ENCODE measurements around the gene NUDT7.

Gene NUDT7

GRCh38 chr16:77782694-77783093 is 60.4 kb downstream of the NUDT7 start:
- DNase-seq = no peak

- no peak for DNase-seq
These were observed 62.4 kb downstream of the NUDT7 start for GRCh38 chr16:77784441-77785372.

- DNase-seq = no peak
These were observed 63.1 kb downstream of the NUDT7 start for GRCh38 chr16:77785373-77785764.

GRCh38 chr16:77786186-77786847 is 64.0 kb downstream of the NUDT7 start:
- DNase-seq = peak; percentile 12

GRCh38 chr16:77787452-77787851 is 65.1 kb downstream of the NUDT7 start:
- no peak for DNase-seq

GRCh38 chr16:77788181-77789084 is 66.1 kb downstream of the NUDT7 start, which contains the start of gene VAT1L:
Gene VAT1L (plus strand): TSS chr16:77788564. CDS start chr16:77788683, 119 bp downstream.
- peak; percentile 60 for DNase-seq

- no peak for DNase-seq
These were observed 67.0 kb downstream of the NUDT7 start for GRCh38 chr16:77789085-77790008.

DNA sequence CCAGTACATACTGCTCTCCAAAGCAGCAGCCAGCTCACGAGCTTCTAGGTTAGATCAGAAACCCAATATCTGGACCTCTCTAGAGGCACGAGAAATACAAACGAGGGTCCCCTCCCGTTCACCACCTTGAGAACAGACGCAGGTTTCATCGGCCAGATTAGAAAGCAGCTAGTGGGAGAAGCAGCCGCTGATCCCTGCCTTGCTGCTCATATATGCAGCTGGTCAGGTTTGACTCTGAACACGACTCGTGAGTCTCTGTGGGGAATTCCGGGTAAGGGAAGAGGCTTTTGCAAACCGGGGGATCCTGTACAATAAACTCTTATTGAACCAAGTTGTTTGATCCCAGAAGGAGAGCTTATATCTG is 67.7 kb downstream of the NUDT7 start:
- no peak for DNase-seq

DNA sequence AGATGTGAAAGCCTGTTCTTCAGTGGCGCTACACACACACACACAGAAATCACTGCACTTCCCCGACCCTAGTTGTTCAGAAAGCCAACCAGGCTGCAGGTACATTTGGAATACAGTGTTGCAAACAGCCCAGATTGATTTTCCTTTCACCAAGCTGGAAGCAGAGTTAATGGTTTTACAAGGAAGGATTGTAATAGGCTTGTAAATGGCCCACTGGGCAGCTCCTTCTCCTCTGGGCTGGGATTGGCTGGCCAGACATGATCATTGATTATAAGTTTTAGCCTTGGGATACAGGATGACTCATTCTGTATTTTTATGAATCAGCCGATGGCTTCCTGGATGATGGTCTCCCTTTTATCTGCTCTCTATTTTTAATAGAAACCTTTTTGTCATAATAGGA is 68.6 kb downstream of the NUDT7 start:
- no peak for DNase-seq

Data from NCI-H1092 treated with DMSO at 0.1 percent for 48 hours (cell line).